GM18511 (cell line): ENCODE measurements around the gene PPFIBP1.
"Not testable (repeated sequence)": the region's sequence is repeated elsewhere in the genome, so short reads cannot be mapped to it uniquely, and the experiment has no call there.

Source experiments
- ATAC-seq: cut with Tn5 transposase; IDR thresholded peaks from one replicate; pipeline ENCODE4 v1.9.1; 2021; ENCODE audit warnings: mild to moderate bottlenecking, moderate library complexity; ENCODE audit not compliant: unreplicated experiment

PPFIBP1 gene

DNA sequence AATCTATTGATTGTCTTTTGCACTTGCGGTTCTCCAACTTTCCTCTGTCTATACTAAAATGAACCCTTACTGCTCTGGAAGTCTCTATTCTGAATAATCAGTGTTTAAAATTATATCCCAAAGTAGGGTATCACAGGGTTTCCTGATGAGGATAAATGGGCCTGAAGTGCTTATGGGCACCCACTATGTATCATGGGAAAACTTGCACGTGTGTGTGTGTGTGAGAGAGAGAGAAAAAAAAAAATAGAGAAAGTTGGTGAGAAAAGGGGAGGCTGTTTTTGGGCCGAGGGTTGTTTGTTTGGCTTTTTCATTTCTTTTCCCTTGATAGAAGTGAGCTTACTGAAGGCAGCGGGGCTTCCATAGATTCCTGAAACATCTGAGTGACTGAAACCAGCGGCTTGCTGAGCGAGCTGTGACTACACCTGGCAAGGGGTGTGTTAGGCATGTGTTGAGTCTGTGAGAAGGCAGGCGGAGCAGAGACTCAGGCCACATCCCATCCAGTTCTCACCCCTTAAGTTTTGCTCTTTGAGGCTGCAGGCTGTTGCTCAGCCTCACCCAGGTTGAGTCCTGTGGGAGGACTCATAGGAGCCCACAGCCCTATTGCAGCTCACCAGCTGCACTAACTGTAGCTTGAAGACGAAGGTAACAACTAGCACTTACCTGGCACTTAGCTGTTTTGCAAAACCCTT, 17.2 kb downstream of the PPFIBP1 start:
- ATAC-seq: no peak

DNA sequence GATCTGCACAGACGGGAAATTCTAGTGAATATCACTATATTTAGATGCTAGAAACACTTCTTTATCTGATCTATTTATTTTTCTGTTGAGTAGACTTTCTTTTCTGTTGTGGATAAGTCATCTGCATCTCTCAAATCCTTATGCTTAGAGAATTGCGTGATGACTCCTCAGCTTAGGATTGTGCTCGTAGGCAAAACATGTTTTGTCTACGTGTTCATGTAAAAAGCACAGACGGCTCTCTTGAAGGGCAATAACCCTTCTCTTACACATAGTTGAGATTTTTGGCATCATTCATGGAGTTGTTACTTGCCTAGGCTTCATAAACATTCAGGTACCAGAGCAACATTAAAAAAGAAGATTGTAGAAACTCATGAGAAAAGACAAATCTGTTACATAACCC, 18.6 kb downstream of the PPFIBP1 start:
- ATAC-seq: no peak

- not testable (repeated sequence) for ATAC-seq
Observed at GRCh38 chr12:27544858-27545257, 20.9 kb downstream of the PPFIBP1 start.

DNA sequence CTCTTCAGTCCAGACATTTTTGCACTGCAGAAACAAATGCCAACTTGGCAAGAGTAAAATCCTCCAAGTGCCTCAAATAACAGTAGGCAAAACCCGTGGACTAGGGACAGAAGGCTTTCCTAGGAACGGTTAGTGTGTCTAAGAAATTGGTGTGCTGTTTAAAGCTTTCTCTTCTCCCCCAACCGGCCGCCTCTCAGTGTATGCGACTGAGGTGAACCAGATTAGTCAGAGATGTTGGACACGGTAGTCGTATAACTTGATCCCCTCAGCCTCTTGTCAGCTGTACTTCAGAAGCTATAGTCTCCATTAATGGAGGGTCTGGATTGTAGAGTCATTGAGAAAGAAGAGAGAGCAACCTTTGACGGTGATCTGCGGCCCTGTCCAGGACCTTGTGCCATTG, 21.7 kb downstream of the PPFIBP1 start:
- ATAC-seq: no peak

- ATAC-seq: no peak
Observed at GRCh38 chr12:27547592-27547991, 23.6 kb downstream of the PPFIBP1 start.

DNA sequence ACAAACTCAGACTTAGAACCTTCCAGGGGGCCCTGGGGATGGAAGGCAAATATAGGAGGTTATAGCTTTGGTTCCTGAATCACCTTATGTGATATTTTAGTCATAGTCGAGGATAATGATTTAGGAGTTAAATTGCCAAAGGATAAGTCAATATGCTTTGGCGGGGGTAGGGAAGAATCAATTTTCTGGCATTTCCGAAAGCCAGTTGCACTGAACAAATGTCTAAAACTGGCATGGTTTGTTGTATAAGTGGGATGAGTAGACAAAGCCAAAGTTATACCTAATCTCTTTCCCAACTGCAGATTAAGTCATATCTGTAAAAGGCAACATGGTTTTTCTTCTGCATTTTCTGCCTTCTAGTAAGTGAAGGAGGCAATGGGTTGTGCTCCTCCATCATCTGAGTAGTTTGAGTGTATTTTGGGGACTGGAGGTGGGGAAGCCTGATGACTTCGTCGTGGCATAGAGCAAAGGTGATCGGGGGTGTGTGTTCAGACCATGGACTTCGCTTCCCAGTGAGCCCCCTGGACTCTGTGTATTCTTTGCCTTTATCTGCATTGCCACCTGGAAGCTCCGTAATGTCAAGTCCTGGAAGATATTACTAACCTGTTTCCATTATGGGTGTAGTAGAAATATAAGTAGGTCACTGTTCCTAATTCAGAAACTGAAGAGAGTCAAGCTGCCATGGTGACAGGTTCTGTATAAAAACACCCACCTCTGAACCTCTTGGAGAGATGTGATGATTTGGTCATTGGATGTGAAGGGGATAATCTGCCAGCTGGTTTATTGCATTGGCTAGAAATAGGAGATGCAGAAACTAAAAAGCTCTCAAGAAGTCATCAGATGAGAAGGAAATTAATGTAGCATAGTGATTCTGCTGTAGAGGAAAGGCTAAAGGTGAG, 24.5 kb downstream of the PPFIBP1 start:
- ATAC-seq: no peak

- ATAC-seq: no peak
Observed at GRCh38 chr12:27549236-27549800, 25.3 kb downstream of the PPFIBP1 start.

DNA sequence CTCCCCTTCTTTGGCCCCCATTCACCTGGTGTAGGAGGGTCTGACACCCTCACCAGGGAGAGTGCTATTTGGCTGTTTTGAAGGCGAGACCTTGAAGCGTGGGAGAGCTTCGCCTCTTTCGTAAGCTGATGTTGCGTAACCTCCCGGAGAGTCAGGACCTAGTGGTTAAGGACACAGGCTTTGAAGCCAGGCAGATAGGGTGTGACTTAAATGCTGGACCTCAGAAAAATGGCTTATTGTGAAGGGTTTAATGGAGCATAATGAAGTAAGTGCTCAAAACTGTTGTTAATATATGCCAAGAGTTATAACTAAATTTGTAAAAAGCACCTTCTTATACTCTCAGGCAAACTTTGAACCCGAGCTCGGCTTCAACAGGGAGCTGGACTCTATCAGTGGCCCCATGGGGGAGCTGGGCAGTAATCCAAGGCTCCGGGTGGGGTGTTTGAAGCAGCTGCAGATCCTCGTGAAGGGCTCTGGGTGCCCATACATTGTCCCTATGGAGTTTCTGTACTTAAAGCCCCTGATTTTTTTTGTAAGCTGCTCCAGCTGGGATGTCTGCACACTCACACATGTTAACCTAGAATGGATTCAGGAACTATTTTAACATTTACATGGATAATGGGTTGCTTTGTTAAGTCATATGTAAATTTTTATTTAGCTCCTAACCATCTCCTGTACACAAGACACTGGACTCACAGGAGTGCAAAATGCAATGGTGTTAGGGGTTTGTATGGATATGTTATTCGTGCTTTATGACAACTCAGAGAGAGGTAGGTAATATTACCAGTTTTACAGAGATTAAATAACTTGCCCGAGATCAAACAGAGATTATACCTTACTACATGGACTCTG, 26.0 kb downstream of the PPFIBP1 start:
- peak; percentile 53 for ATAC-seq

GRCh38 chr12:27550653-27550975, 26.6 kb downstream of the PPFIBP1 start:
- ATAC-seq: no peak

GRCh38 chr12:27551172-27551840, 27.3 kb downstream of the PPFIBP1 start:
- ATAC-seq: no peak

DNA sequence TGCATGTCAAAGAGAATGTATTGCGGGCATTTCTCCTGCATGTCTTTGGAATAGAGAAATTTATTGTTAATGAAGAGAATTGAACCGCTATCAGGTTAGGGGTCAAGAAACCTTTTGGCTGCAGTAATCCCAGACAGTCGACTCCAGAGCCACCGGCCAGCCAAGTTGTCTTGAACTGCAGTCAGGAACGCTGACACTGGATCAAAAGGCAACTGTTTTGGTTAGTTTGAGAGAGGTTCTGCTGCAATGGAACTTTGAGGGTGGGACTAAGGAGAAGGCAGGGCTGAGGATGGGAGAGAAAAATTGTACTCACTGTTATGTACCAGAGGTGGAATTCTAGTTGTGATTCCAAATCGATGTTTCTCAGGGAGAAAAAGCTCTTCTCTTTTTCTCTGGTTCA, 28.2 kb downstream of the PPFIBP1 start:
- ATAC-seq: no peak

DNA sequence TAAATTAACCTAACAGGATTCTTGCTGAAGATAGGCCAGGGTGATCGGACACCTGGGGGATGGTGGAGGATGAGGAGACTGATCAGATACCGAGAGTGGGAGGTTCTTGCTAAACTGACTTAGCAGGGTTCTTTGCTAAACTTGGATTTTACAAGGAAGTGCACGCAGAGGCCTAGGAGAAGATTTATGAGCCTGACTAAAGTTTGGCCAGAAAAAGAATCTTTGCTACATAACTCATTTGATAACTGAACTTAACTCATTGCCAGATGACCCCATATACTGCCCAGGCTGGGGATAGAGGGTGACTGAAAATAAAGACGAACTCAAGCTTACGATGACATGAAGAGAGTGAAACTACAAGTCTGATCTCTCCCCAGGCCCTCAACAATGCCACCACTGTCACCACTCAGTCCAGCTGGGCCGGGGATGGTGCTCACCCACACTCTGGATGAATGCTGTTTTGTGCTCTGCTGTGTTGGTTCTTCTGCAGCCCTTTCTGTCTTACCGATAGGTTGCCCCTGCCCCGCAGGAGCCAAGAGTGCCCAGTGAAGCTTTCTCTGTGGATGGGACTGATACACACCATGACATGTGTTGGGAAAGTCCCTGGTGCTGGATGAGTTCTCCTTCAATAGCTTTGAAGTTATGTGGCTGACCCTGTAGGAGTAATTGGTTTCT, 29.0 kb downstream of the PPFIBP1 start:
- ATAC-seq: no peak

DNA sequence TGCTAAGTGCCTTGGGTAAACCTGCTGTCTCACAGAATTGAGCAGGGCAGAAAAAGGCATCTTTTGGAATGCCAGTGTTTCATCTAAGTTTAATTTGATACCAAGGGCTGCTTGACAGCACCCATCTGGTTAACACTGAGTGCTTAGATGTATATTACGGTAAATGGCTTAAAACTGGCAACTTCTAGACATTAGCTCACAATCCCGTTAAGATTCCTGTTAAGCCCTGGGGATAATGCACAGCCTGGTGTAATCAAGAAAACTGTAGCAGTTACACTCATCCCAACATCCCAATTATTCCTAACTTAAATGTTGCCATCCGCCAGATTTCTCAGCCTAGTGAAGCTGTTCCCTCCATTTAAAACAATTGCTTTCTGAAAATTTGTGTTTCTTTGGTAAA, 29.9 kb downstream of the PPFIBP1 start:
- ATAC-seq: no peak

DNA sequence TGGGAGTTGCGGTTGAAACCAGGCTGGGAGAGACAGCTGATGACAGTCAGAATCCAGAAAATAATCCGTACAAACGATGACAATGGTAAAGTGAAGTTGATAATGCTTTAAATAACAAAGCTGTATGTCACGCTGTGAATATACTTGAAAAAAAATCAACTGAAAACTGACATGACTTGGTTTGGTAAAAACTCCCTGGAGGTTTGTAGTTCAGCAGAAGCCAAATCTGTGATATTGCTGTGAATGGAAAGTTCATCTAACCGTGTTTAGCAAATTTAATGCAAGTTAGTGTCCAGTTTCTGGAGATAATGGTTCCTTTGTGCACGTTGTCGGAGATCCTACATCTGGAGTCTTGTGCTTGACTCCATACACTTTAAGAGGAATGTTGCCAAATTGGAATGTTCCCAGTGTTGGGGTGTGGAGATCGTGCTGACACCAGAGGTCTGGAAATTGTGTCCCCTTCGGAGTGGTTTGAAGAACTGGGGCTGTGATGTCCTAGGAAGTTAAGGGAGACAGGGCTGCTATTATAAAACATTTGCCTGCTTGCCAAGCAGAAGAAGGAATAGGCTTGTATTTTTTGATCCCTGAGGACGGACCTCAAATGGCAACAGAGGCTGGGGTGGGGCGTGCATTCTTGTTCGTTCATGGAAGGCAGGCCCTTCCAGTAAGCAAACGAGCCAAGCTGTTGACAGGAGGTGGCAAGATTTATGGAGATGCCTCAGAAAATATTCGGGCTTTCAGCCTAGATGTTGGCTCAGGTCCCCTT, 30.6 kb downstream of the PPFIBP1 start:
- ATAC-seq: no peak

DNA sequence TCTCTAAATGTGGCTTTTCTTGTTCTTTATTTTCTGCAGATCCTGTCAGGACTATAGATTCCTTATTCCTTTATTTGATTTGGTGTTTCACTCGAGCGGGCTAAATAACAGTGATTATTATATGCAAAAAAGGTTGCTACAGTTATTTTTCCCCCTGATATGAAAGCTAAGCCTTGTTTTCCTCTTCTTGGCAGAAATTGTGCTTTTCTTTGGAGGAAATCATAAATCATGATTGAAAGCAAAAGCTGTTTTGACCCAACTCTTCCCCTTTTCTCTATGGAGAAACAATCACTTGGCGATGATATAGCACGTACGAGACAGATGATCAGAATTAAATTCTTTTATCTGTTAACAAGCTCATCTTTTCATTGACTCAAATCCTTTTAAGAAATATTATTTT, 31.4 kb downstream of the PPFIBP1 start:
- ATAC-seq: no peak

DNA sequence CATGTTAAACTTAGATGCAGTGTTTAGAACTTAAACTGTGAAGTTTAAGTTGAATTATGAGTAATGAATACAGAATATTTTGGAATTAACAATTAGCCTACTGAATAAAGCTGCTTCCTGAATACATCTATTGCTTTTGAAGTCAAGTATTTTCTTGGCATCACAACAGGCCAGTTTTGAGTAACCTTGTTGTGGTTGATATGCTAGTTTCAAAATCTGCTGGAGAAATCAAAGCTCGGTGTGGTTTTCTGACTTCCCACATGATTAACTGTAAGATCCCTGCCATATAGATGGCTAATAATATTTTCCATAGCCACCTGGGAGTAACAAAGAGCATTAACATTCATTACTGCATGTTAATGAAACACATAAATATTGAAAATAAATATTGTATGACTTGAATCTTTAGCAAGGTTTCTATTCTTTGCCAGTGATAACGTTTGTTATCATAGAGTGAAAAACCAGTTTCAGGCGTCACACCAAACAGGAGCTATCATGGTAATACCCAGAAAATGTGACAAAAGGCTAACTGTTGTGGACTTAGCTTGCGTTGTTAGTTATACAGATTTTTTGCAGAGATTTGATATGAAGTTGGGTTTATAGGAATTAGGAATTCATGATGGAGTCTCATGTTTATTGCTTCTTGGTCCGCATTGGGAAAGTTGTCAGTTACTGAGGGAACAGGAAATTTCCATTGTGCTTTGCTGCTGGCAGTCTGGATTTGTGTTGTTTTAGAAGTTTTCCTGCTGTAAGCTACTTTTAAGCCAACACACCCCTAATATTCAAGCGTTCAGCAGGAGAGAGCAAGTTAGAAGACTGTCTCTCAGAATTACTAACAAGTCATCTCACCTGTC, 32.1 kb downstream of the PPFIBP1 start:
- ATAC-seq: no peak

GRCh38 chr12:27560126-27560525, 36.1 kb downstream of the PPFIBP1 start:
- ATAC-seq: no peak
